Measurements from ENCODE around the gene MASP1. TPM values are rescaled to one million over a fixed set of nuclear protein-coding genes. Genes with fewer than 3 reads are reported as not detected.

MASP1 gene
- total RNA-seq, 1 experiment from 2014 or later: 1.0 TPM

DNA sequence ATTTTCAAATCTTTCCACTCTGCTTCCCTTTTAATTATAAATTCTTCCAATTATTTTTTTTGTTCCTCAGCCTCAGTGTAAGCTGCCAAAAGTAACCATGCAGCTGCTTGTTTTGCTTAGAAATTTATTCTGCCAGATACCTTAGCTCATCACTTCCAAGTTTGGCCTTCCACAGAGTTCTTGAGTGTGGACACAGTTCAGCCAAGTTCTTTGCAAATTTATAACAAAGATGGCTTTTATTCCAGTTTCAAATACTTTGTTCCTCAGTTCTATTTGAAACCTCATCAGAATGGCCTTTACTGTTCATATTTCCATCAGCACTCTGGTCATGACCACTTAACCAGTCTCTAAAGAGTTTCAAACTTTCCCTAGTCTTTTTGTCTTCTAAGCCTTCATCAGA lies 83.9 kb downstream of the MASP1 start:
- Mint-ChIP-seq H3K36me3 (ENCODE audit: insufficient read depth in 1 of 3, low read depth in 3 of 3) (peaks cover 9 to 33% (median 25%) of the 10 kb centered on the region in 3 experiments), H3K4me1 (peaks cover 16 to 33% of the 10 kb centered on the region in 2 experiments), H3K27me3 (ENCODE audit: low read depth) (peaks cover 2% of the 10 kb centered on the region; the same call in 1 of the 2 replicates), H3K27ac (no peak overlapping the region), H3K9me3 (peaks cover 22 to 26% of the 10 kb centered on the region in 2 experiments), H3K4me3 (no peak overlapping the region)
- Histone ChIP-seq H3K79me2 (ENCODE audit: insufficient read depth, low read length) (no peaks in the 10 kb centered on the region), H2AFZ (ENCODE audit: low read length) (no peak overlapping the region), H3K4ac (ENCODE audit: low read depth, low read length) (no peak overlapping the region), H3K27ac (ENCODE audit: insufficient read length, low read depth, low read length) (no peak overlapping the region), H2BK12ac (ENCODE audit: insufficient read length, low read depth, low read length) (no peak overlapping the region), H2BK5ac (ENCODE audit: insufficient read length, low read length) (no peak overlapping the region), H3K4me2 (ENCODE audit: insufficient read depth, insufficient read length, low read length) (no peak overlapping the region), H3K18ac (ENCODE audit: insufficient read length, low read depth, low read length) (no peak overlapping the region), H3T11ph (ENCODE audit: low read length) (no peak overlapping the region), H4K5ac (ENCODE audit: insufficient read length, low read depth, low read length) (no peak overlapping the region), H2BK15ac (ENCODE audit: low read depth, low read length) (no peak overlapping the region), H4K20me1 (ENCODE audit: control insufficient read depth, insufficient read depth, insufficient read length) (no peaks in the 10 kb centered on the region), H3K27me3 (ENCODE audit: insufficient read depth, low read length) (no peaks in the 10 kb centered on the region), H4K91ac (ENCODE audit: insufficient read length, low read depth, low read length) (no peak overlapping the region), H3K9me3 (ENCODE audit: control insufficient read depth, low read depth, low read length) (peaks cover 23% of the 10 kb centered on the region), H3K23ac (ENCODE audit: insufficient read length, low read depth, low read length) (no peak overlapping the region), H3K9ac (ENCODE audit: extremely low read depth, insufficient read length, low read length) (no peak overlapping the region), H3K79me1 (ENCODE audit: insufficient read depth, low read depth, low read length, poor library complexity, severe bottlenecking) (no peaks in the 10 kb centered on the region), H2BK20ac (ENCODE audit: low read depth, low read length, poor library complexity, severe bottlenecking) (no peak overlapping the region), H2BK120ac (ENCODE audit: low read depth, low read length, poor library complexity, severe bottlenecking) (no peak overlapping the region), H3K23me2 (ENCODE audit: insufficient read length, low read depth, low read length, poor library complexity, severe bottlenecking) (no peaks in the 10 kb centered on the region), H4K8ac (replicated peaks; ENCODE audit: insufficient read length, low read depth, low read length) (no peak overlapping the region), H2AK5ac (ENCODE audit: insufficient read length, low read length) (no peak overlapping the region), H3K56ac (ENCODE audit: insufficient read length, low read depth, low read length) (no peak overlapping the region), H3K14ac (ENCODE audit: insufficient read depth, low read length) (no peak overlapping the region), H3K4me1 (ENCODE audit: insufficient read depth, low read length) (peaks cover 8% of the 10 kb centered on the region; the same call in 1 of the 2 replicates)
- TF ChIP-seq, protein P1, sequence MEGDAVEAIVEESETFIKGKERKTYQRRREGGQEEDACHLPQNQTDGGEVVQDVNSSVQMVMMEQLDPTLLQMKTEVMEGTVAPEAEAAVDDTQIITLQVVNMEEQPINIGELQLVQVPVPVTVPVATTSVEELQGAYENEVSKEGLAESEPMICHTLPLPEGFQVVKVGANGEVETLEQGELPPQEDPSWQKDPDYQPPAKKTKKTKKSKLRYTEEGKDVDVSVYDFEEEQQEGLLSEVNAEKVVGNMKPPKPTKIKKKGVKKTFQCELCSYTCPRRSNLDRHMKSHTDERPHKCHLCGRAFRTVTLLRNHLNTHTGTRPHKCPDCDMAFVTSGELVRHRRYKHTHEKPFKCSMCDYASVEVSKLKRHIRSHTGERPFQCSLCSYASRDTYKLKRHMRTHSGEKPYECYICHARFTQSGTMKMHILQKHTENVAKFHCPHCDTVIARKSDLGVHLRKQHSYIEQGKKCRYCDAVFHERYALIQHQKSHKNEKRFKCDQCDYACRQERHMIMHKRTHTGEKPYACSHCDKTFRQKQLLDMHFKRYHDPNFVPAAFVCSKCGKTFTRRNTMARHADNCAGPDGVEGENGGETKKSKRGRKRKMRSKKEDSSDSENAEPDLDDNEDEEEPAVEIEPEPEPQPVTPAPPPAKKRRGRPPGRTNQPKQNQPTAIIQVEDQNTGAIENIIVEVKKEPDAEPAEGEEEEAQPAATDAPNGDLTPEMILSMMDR (conservative IDR thresholded peaks at IDR 0.05): no peak
- no peak for DNase-seq

Data from H9 (cell line).